ENCODE data around the gene PNRC1. TPM values are rescaled to one million over a fixed set of nuclear protein-coding genes. Genes with fewer than 3 reads are reported as not detected.
A peak's percentile ranks its signal among the peaks of the same experiment; 100 is the strongest.

PNRC1 gene
- 460 and 486 TPM in 2 replicates for total RNA-seq
- total RNA-seq (2013) = 408 TPM
- polyA plus RNA-seq = 158 and 184 TPM in 2 replicates
- polyA minus RNA-seq = 231 and 391 TPM in 2 replicates

DNA sequence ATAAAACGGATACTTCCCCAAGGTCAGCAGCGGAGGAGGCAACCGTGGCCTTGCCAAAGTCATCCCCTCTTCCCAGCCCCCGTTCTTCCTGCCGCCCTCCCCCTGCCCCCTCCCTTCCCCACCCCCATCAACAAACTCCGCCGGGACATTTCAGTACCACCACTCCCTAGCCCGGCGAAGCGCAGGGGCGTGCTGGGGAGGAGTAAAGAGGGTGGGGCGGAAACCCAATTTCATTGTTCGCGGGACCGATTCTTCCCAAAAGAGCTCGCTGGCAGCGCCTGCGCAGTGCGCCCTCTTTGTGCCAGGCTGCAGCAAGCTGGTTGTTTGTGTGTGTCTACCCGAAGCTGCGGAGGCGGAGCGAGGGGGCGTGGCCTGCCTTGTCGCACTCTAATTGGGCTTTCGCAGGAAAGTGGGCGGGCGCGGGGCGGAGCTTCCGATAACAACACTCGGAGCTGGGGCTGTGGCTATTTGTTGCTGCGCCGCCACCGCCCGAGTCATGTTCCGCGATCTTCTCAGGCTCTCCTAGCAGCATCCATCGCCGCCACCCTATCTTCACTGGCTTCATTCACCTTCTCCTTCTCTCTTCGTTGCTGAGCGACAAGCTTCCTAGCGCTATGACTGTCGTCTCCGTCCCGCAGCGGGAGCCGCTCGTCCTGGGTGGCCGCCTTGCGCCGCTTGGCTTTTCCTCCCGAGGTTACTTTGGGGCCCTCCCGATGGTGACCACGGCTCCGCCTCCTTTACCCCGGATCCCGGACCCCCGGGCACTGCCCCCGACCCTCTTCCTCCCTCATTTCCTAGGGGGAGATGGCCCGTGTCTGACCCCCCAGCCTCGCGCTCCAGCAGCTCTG lies at the start of gene PNRC1:
Gene PNRC1, plus strand, starts transcription at position 471 of the 848 bp plus-strand sequence. Its CDS starts 144 bp downstream, at position 615.
- TF ChIP-seq, protein P1, sequence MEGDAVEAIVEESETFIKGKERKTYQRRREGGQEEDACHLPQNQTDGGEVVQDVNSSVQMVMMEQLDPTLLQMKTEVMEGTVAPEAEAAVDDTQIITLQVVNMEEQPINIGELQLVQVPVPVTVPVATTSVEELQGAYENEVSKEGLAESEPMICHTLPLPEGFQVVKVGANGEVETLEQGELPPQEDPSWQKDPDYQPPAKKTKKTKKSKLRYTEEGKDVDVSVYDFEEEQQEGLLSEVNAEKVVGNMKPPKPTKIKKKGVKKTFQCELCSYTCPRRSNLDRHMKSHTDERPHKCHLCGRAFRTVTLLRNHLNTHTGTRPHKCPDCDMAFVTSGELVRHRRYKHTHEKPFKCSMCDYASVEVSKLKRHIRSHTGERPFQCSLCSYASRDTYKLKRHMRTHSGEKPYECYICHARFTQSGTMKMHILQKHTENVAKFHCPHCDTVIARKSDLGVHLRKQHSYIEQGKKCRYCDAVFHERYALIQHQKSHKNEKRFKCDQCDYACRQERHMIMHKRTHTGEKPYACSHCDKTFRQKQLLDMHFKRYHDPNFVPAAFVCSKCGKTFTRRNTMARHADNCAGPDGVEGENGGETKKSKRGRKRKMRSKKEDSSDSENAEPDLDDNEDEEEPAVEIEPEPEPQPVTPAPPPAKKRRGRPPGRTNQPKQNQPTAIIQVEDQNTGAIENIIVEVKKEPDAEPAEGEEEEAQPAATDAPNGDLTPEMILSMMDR (IDR thresholded peaks at IDR 0.05) = no peak
- TF ChIP-seq EZH2 (IDR thresholded peaks at IDR 0.05; ENCODE audit: borderline replicate concordance, insufficient read depth, low read depth, low read length, poor library complexity, severe bottlenecking) = no peak
- H3K27ac Mint-ChIP-seq = peak within 1 kb of the TSS; percentile 98
- ChIA-PET CTCF (interaction anchor here (0.6 to 6.4 kb wide), 11 partner anchors 37 to 291 kb away, joined by 3 to 33 read pairs (median 4); partner anchors contain the start of genes PM20D2, RNGTT, SRSF12 and UBE2J1), POLR2A (interaction anchor here (0.6 to 3.1 kb wide), 17 partner anchors 10 to 1378 kb away, joined by 3 to 40 read pairs (median 5); partner anchors contain the start of genes AKIRIN2, LYRM2, PM20D2 and RNGTT)
- Histone ChIP-seq H3K9me3 (ENCODE audit: control extremely low read depth in 1 of 3, control insufficient read depth in 2 of 3, insufficient read depth in 1 of 3, low read length in 2 of 3) (no peaks in the 10 kb centered on the region), H2AFZ (ENCODE audit: insufficient read depth, low read depth, low read length, poor library complexity, severe bottlenecking) (peak within 1 kb of the TSS; percentile 85), H3K4me3 (ENCODE audit: control extremely low read depth in 1 of 5, extremely low read depth in 1 of 5, insufficient read depth in 1 of 5, low read depth in 2 of 5, low read length in 4 of 5) (peak within 1 kb of the TSS; percentile 81 to 100 (median 98)), H3K27me3 (replicated peaks in 1 of 4; ENCODE audit: control extremely low read depth in 1 of 4, control insufficient read depth in 3 of 4, insufficient read depth in 4 of 4, low read length in 3 of 4) (no peaks in the 10 kb centered on the region), H3K27ac (ENCODE audit: low read length in 2 of 2) (peak within 1 kb of the TSS; percentile 99), H3K4me2 (replicated peaks; ENCODE audit: low read depth, low read length, poor library complexity, severe bottlenecking) (peak within 1 kb of the TSS; percentile 83), H3K36me3 (replicated peaks in 1 of 2; ENCODE audit: control extremely low read depth in 1 of 2, control insufficient read depth in 1 of 2, extremely low read depth in 1 of 2, insufficient read depth in 2 of 2, low read length in 1 of 2) (peaks cover 0 to 33% of the 10 kb centered on the region in 2 experiments), H3K4me1 (ENCODE audit: control insufficient read depth in 2 of 2, insufficient read depth in 2 of 2, low read length in 2 of 2) (peaks cover 25 to 29% of the 10 kb centered on the region in 2 donors), H4K20me1 (ENCODE audit: control insufficient read depth, insufficient read depth, low read length, poor library complexity, severe bottlenecking) (peaks cover 41% of the 10 kb centered on the region), H3K79me2 (ENCODE audit: control insufficient read depth, insufficient read depth, low read length) (peaks cover 63% of the 10 kb centered on the region), H3K9ac (ENCODE audit: low read length) (peak within 1 kb of the TSS; percentile 100)
- no peaks in the 10 kb centered on the region for H3K27me3 Mint-ChIP-seq
- peaks cover 38% of the 10 kb centered on the region for H3K4me1 Mint-ChIP-seq
- peak; percentile 100 for DNase-seq
- ATAC-seq (ENCODE audit: low read depth) = peak; percentile 76
- intact Hi-C loops (cut with micrococcal nuclease) = loop anchor here (1.0 to 10.0 kb wide), 8 partner anchors 66 to 1926 kb away; partner anchors contain the start of genes AKIRIN2, CASP8AP2, PM20D2 and RNGTT
- peak within 1 kb of the TSS; percentile 99 for H3K4me3 Mint-ChIP-seq
- no peaks in the 10 kb centered on the region for H3K9me3 Mint-ChIP-seq (ENCODE audit: insufficient read depth)
- 1% methylated on average over 54 of the region's 63 CpGs for WGBS (ENCODE audit: insufficient coverage)
